Fibroblast of pulmonary artery (primary cell): ENCODE results near the gene KRTAP2-1.
A peak's percentile ranks its signal among the peaks of the same experiment; 100 is the strongest.

Source experiments
- DNase-seq: peaks from one replicate; pipeline ENCODE4 v3.0.0-alpha.2; 2010; ENCODE audit warnings: low read depth
- H3K4me3 ChIP-seq: replicated peaks from 2 replicates; pipeline ENCODE4 v1.5.1; 2011; ENCODE audit warnings: low read depth, mild to moderate bottlenecking, control low read depth, low read length, moderate library complexity
- TF ChIP-seq, protein P1 (sequence below): IDR thresholded peaks from 2 replicates; pipeline ENCODE4 v1.5.1; 2011; ENCODE audit warnings: mild to moderate bottlenecking, control low read depth, low read length, inconsistent platforms; ENCODE audit errors: missing control alignments

The KRTAP2-1 gene

DNA sequence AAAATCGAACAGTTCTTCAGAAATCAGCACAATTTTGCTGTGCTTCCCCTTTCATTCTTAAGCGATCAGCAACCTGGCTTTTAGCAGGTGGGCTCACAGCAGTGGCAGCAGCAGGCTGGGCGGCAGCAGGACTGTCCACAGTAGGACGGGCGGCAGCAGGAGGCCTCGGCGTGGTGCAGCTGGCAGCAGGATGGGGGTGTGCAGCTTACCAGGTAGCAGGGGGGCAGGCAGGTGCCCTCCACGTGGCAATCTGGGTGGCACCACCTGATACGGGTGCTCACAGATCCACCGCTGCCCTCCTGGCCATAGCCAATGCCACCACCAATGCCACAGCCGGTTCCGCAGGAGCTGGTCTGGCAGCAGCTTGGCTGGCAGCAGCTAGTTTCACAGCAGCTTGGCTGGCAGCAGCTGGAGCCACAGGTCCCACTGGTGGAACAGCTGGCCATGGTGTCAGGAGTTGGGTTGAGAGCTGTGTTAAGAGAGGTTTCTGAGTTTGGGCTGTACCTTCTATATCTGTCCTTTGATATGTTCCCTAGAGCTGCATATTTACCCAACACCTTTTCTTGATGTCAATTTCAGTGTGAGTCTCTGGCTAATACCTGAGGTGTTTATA lies 17.4 kb downstream of the KRTAP2-1 start, which contains the start of gene KRTAP1-4:
KRTAP1-4 (minus strand) TSS at position 563 of the 613 bp plus-strand sequence; CDS start at position 446, 117 bp downstream.
- DNase-seq, result no peak
- TF ChIP-seq, protein P1, sequence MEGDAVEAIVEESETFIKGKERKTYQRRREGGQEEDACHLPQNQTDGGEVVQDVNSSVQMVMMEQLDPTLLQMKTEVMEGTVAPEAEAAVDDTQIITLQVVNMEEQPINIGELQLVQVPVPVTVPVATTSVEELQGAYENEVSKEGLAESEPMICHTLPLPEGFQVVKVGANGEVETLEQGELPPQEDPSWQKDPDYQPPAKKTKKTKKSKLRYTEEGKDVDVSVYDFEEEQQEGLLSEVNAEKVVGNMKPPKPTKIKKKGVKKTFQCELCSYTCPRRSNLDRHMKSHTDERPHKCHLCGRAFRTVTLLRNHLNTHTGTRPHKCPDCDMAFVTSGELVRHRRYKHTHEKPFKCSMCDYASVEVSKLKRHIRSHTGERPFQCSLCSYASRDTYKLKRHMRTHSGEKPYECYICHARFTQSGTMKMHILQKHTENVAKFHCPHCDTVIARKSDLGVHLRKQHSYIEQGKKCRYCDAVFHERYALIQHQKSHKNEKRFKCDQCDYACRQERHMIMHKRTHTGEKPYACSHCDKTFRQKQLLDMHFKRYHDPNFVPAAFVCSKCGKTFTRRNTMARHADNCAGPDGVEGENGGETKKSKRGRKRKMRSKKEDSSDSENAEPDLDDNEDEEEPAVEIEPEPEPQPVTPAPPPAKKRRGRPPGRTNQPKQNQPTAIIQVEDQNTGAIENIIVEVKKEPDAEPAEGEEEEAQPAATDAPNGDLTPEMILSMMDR, result no peak
- no peak within 1 kb of the TSS for H3K4me3 ChIP-seq

DNA sequence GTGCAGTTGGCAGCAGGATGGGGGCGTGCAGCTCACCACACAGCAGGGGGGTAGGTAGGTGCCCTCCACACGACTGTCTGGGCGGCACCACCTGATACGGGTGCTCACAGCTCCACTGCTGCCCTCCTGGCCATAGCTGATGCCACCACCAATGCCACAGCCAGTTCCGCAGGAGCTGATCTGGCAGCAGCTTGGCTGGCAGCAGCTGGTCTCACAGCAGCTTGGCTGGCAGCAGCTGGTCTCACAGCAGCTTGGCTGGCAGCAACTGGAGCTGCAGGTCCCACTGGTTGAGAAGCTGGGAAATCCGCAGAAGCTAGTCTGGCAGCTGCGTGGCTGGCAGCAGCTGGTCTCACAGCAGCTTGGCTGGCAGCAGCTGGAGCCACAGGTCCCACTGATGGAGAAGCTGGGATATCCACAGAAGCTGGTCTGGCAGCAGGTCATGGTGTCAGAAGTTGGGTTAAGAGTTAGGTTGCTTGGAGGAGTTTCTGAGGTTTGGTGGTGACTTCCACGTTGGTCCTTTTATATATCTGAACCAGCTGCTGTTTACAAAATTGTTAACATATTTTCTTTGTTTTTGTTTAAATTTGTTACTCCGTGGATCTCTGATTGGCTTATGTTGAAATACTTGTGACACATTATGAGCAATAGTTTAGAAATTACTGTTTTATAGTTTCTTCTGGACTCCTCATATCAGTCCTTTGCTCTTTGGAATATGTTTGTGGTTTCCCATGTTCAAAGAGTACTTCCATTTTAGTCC lies 20.2 kb downstream of the KRTAP2-1 start, which contains the start of gene KRTAP1-5:
KRTAP1-5 (minus strand) TSS at position 494 of the 757 bp plus-strand sequence; CDS start at position 441, 53 bp downstream.
- DNase-seq, result peak; percentile 28
- TF ChIP-seq, protein P1, result no peak
- no peak within 1 kb of the TSS for H3K4me3 ChIP-seq

DNA sequence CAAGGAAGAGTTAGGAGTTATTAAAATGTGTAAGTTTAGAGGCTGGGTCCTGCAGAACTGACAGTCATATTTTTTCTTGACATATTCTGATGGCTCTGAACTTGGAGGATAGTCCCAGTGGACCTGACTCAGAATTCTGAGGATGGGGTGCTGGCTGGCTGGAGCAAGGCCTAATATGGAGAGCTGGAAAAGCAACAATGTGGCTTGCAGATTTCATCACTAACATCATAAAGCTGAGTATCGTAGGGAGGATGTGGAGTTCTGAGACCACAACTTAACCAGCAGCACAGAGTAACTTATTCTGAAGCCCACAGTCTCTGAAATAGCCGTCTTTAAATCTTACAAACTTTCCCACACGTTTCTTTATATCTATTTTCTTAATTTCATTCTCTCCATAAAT lies 22.4 kb downstream of the KRTAP2-1 start:
- TF ChIP-seq, protein P1, result no peak
- no peak for DNase-seq
- H3K4me3 ChIP-seq, result no peak overlapping the region

DNA sequence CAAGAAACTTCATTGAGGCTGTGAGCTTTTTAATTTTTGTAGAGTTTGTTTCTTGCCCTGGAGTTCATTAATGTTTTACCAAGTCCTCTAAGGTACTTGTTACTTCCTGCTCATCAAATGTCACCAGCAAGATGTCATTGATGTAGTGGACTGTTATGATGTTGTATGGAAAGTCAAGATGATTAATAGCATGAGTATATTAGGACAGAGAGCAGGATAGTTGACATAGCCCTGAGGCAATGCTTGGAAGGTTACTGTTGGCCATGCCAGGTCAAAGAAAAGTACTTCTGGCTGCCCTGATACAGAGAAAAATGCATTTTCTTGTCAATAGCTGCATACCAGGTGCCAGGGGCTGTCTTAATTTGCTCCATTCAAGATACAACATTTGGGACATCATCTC lies 26.8 kb downstream of the KRTAP2-1 start:
- no peak for DNase-seq
- TF ChIP-seq, protein P1, result no peak
- H3K4me3 ChIP-seq, result no peak overlapping the region

DNA sequence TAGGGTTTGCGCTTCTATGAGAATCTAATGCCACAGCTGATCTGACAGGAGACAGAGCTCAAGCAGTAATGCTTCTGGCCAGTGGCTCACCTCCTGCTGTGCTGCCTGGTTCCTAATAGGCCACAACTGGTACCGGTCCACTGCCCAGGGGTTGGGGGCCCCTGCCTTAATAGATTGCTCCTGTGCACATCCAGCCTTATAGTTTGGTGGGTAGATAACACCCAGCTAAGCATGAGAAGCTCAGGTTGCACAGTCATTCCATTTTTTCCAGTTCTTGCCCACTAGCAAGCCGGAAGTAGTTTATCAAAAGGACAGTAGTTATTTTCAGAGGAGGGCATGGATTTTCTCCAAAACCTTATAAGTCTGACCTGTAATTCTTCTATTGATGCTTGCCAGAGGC lies 27.7 kb downstream of the KRTAP2-1 start:
- no peak overlapping the region for H3K4me3 ChIP-seq
- TF ChIP-seq, protein P1, result no peak
- no peak for DNase-seq

DNA sequence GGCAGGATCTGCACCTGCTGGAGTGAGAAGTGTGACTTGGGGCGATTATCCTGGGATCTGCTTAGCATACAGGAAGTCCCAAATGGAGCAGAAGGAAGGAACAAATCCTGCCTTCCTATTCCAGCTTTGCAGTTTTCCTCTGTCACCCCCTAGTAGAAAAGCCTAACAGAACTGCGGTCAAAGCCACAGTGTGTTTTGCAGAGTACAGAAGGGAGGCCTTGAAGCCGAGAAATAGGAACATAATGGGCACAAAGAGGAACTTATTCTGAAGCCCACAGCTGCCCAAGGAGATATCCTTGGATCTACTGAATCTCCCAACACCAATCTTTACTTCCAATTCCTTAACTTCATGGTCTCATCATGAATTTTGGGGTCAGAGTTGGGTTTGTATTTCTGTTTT lies 28.6 kb downstream of the KRTAP2-1 start:
- DNase-seq, result no peak
- H3K4me3 ChIP-seq, result no peak overlapping the region
- TF ChIP-seq, protein P1, result no peak
